Kidney epithelial cell (primary cell): ENCODE measurements around the gene CEP43. TPM values are rescaled to one million over a fixed set of nuclear protein-coding genes. Genes with fewer than 3 reads are reported as not detected.
A peak's percentile ranks its signal among the peaks of the same experiment; 100 is the strongest.

Source experiments
- DNase-seq: peaks from one replicate; pipeline ENCODE4 v3.0.0-alpha.2; 2010; ENCODE audit warnings: low read depth
- H3K27me3 ChIP-seq: 2 replicates; pipeline ENCODE4 v1.6.0; 2011; ENCODE audit warnings: low read length; ENCODE audit not compliant: control insufficient read depth, insufficient read depth
- H3K36me3 ChIP-seq: 2 replicates; pipeline ENCODE4 v1.5.1; 2011; ENCODE audit warnings: low read length; ENCODE audit not compliant: control insufficient read depth, insufficient read depth
- H3K4me3 ChIP-seq: 2 replicates; pipeline ENCODE4 v1.5.1; 2011; ENCODE audit warnings: low read depth, mild to moderate bottlenecking, control low read depth, low read length
- CTCF ChIP-seq: IDR thresholded peaks from 2 replicates; pipeline ENCODE4 v1.5.1; 2011; ENCODE audit warnings: mild to moderate bottlenecking, moderate library complexity, low read length, control low read depth, inconsistent platforms; ENCODE audit not compliant: insufficient read depth, poor library complexity, severe bottlenecking
- total RNA-seq: library from RNA; depleted of rRNA; stranded (reverse); fragments of >200 nt; gene quantifications from 2 replicates; pipeline ENCODE4 v1.2.3, GENCODE V29; 2015

CEP43 gene
- total RNA-seq, 1 donor from 2014 or later = 13.8 TPM

DNA sequence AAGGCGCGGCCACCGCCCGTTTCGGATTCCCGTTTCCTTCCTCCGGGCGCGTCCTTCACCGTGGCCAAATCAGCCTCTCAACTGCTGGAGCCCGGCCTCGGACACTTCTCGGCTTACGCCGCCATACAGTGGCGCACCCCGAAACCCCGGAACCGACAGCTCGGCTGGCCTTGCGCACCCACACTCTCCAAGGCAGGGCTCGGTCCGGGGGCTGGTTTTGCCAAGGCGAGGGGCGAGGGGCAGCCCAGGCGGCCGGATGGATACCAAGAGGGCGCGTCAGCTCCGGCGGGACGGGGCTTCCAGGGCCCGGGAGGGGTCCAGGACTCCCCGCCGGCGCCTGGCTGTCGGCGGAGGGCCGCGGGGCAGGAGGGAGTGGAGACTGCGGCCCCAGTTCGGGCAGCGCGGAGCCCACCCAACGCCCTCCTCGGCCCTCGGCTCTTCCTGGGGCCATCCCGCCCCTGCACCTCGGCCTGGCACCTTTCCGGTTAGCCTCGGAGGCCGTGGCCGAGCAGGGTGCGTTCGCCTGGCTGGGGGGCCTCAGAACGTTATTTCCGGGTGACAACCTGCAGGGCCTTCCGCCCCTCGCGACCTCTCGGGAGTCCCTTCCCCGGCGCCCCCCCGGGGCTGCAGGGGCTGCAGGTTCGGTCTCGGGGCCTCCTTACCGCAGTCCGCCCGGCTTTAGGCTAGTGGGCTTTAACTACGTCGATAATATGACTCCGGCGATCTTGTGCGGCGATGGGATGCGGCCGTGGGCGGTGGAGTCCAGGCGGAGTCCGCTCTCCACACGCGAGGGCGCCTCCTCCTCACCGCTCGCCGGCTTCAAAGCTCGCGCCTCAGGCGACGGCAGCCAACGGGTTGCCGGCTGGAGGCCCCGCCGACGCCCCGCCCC lies 697 bp upstream of the CEP43 start:
- TF ChIP-seq CTCF = no peak
- Histone ChIP-seq H3K27me3 (no peaks in the 10 kb centered on the region), H3K4me3 (peak overlapping the region; percentile 84), H3K36me3 (no peaks in the 10 kb centered on the region)
- peak; percentile 61 for DNase-seq

DNA sequence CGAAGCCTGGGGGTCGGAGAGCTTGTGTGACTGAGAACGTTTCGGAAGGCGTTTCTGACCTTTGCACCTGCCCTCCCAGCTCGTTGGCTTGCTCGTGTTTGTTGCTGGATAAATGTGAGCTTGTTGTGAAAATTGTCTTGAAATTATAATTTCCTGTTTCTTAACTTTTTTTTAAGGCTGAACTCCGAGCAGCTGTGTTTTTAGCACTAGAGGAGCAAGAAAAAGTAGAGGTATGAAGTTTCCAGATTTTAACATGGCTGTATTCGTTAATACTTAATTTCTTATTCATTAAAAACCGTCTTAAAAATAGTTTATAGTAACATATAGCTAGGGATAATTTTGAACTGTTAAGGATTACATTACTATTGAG lies 672 bp downstream of the CEP43 start:
- H3K27me3 ChIP-seq = no peaks in the 10 kb centered on the region
- H3K36me3 ChIP-seq = no peaks in the 10 kb centered on the region

DNA sequence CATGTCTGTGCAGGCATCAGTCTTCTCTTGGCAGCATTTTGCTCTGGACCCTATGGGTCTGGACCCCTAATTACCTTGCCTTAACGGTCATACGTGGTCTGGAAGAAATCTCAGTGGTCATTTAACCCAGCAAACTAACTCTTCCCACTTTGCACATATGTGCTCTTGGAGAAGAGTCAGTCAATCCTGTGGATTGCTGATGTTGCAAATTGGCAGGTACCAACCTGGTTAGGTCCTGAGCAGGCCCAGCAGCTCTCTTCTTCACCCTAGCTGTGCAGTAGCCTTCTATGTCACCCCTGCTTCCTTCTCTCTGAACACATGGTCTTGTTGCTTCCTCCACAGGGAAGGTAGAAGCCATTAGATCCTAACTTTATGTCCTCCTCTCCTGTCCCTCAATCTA lies 1.6 kb downstream of the CEP43 start:
- Histone ChIP-seq H3K4me3 (no peak overlapping the region), H3K27me3 (no peaks in the 10 kb centered on the region), H3K36me3 (no peaks in the 10 kb centered on the region)
- TF ChIP-seq CTCF = no peak
- DNase-seq = no peak

More for the DNA sequence above, 672 bp downstream of the CEP43 start:
- no peak for DNase-seq
- H3K4me3 ChIP-seq = peak overlapping the region; percentile 84
- TF ChIP-seq CTCF = no peak

DNA sequence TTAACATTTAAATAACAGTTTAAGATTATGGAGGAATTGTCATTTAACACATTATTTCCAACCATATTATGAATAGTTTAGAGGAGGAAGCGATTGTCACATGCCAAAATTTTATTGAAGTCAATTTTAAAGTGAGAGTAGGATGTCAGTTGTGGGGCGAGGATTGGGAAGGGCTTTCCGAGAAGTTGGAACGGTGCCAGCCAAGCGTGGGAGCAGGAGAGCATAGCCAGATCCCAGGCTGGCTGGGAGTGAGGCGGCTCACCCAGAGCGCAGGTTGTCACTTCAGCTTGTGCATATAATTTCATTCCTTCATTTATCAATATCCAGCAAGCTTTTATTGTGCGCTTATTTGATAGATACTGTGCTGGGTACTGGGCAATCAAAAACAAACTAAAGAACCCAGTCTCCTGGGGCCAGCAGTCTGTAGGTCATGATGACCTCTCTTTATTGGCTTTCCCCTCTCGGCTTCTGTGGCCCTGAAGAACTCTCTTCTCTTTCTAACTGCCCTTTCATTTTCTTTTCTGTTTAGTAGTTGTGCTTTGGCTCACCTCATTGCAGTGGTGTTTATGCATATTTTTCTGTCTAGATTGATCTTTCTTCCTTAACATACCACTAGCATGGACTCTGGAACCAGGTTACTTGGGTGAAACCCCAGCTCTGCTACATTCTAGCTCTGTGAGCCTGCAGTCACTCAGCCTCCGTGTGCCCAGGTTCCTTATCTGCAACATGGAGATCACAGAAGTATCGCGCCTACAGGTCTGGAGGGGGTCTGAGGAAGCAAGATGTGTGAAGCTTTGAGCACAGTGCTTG lies 6.4 kb downstream of the CEP43 start:
- TF ChIP-seq CTCF = no peak
- no peaks in the 10 kb centered on the region for H3K36me3 ChIP-seq
- no peak overlapping the region for H3K4me3 ChIP-seq
- no peaks in the 10 kb centered on the region for H3K27me3 ChIP-seq
- DNase-seq = no peak

GRCh38 chr6:167007985-167008384 lies 8.8 kb downstream of the CEP43 start:
- no peaks in the 10 kb centered on the region for H3K27me3 ChIP-seq
- H3K36me3 ChIP-seq = no peaks in the 10 kb centered on the region
- H3K4me3 ChIP-seq = no peak overlapping the region
- no peak for DNase-seq
- no peak for TF ChIP-seq CTCF
